Pancreas (tissue), 10 donors: Measurements from ENCODE around the gene MFN2. TPM values are rescaled to one million over a fixed set of nuclear protein-coding genes. Genes with fewer than 3 reads are reported as not detected.

Source experiments
- ATAC-seq, 4 donors: fragments of 200-7000 bp; cut with Tn5 transposase; one replicate each; pipeline versions ENCODE4 v1.8.0 to v1.9.1; 2020; ENCODE audit warnings: mild to moderate bottlenecking in 4 of 4, moderate library complexity in 4 of 4
- DNase-seq, 6 donors: peaks; one replicate each; pipeline ENCODE4 v3.0.0-alpha.2; 2020
- FAIRE-seq: peaks from 2 replicates; lab custom pipeline; 2012; peaks lifted over from hg19 to GRCh38; lab: Jason Lieb, UNC
- H3K27ac ChIP-seq, 4 donors: fragments of 200-600 bp; sonication (generic); 1 replicate in 3 of 4; 2 replicates in 1 of 4; pipeline versions ENCODE4 v1.5.0 to v1.8.0; 2020
- H3K27me3 ChIP-seq, 4 donors: fragments of 200-600 bp; one replicate each; pipeline ENCODE4 v1.8.0; 2021
- H3K36me3 ChIP-seq, 3 donors: fragments of 200-600 bp; sonication (generic) in 1 of 3; one replicate each; pipeline versions ENCODE4 v1.5.0 to v1.8.0; 2020 to 2021
- H3K4me1 ChIP-seq, 3 donors: fragments of 200-600 bp; one replicate each; pipeline ENCODE4 v1.8.0; 2021
- H3K4me3 ChIP-seq, 4 donors: fragments of 200-600 bp; sonication (generic) in 2 of 4; one replicate each; pipeline versions ENCODE4 v1.5.0 to v1.8.0; 2020 to 2021
- H3K9me3 ChIP-seq, 4 donors: fragments of 200-600 bp; one replicate each; pipeline ENCODE4 v1.8.0; 2021
- CTCF ChIP-seq, 4 donors: fragments of 200-600 bp; sonication (generic) in 3 of 4; IDR thresholded peaks; one replicate each; pipeline versions ENCODE4 v1.5.0 to v1.8.0; 2021; ENCODE audit warnings: antibody characterized with exemption in 4 of 4
- WGBS, 2 donors: extraction: QIAGEN DNeasy Blood & Tissue Kit; methylation state at CpG; one replicate each; pipeline ENCODE4 v1.1.7; 2013; 5-methylcytosine and 5-hydroxymethylcytosine counted together
- intact Hi-C, 3 donors: fragments of 100-400 bp; cut with DNase I; formaldehyde crosslinking; loops; one replicate each; pipeline versions ENCODE4 v1.11.1 to v1.14.2; 2022
- polyA plus RNA-seq, 2 donors: library from polyadenylated mRNA; stranded (reverse); fragments of 200-250 nt; gene quantifications; one replicate each; pipeline ENCODE4 v1.2.3, GENCODE V29; 2013
- total RNA-seq, 6 donors: library from RNA; stranded (reverse); fragmentation: NEBNext Ultra II Directional in 4 of 6; extraction: Animal tissue kit (Norgen Biotek cat#: 25700) in 4 of 6; gene quantifications; one replicate each; pipeline versions ENCODE4 v1.2.1 to v1.2.4, GENCODE V29; 2021 to 2023
- donor health status: healthy with polysubstance abuse.
- donor health status: DM: no; HTN: no; CAD: no; lungs with moderate emphysema.
- donor health status: DM: no; HTN: no; CAD: no.
- donor health status: control.
- donor health status: control.
- donor health status: Bipolar disorder and iron deficiency.
- donor health status: DM: yes; HTN: yes; CAD: no.
- donor health status: DM: no; HTN: no; CAD: no.
- donor health status: DM: no; HTN: no; CAD: no.
- donor health status: DM: yes; HTN: yes; CAD: no.

The MFN2 gene
- total and polyA plus RNA-seq, 8 donors: 13.7 to 34.4 (median 24.8) TPM

- DNase-seq: peak in 3 of 6 donors; percentile 20 to 43 (median 32)
- no peaks in the 10 kb centered on the region for H3K36me3 ChIP-seq
- H3K9me3 ChIP-seq: no peaks in the 10 kb centered on the region
- intact Hi-C loops: no loop called here
- no peaks in the 10 kb centered on the region for H3K4me1 ChIP-seq
- no peak overlapping the region for H3K27ac ChIP-seq
- H3K4me3 ChIP-seq: no peak overlapping the region
- no peak for TF ChIP-seq CTCF (IDR thresholded peaks at IDR 0.05)
- peak; percentile 40 to 88 (median 78) for ATAC-seq
- 40 to 46% methylated on average over 9 of the region's 9 CpGs for WGBS, 2 donors
- H3K27me3 ChIP-seq: no peaks in the 10 kb centered on the region
- FAIRE-seq: no peak
Measured at GRCh38 chr1:12052008-12052573, 71.8 kb downstream of the MFN2 start.

- intact Hi-C loops: no loop called here
- ATAC-seq (no peak), FAIRE-seq (no peak), DNase-seq (no peak)
- no peaks in the 10 kb centered on the region for H3K27me3 ChIP-seq
- H3K27ac ChIP-seq: no peak overlapping the region
- TF ChIP-seq CTCF (IDR thresholded peaks at IDR 0.05): no peak
- H3K4me1 ChIP-seq: no peaks in the 10 kb centered on the region
- H3K36me3 ChIP-seq: no peaks in the 10 kb centered on the region
- H3K9me3 ChIP-seq: no peaks in the 10 kb centered on the region
- WGBS, 2 donors: 75 to 76% methylated on average over 14 of the region's 14 CpGs
- H3K4me3 ChIP-seq: no peak overlapping the region
Measured at GRCh38 chr1:12052997-12053686, 72.9 kb downstream of the MFN2 start.

- no peak for DNase-seq
- intact Hi-C loops: no loop called here
- ATAC-seq: no peak
- TF ChIP-seq CTCF (IDR thresholded peaks at IDR 0.05): no peak
- Histone ChIP-seq H3K4me3 (no peak overlapping the region), H3K36me3 (no peaks in the 10 kb centered on the region), H3K4me1 (no peaks in the 10 kb centered on the region), H3K9me3 (no peaks in the 10 kb centered on the region), H3K27ac (no peak overlapping the region), H3K27me3 (no peaks in the 10 kb centered on the region)
- 68 to 73% methylated on average over 12 to 13 of the region's 13 CpGs for WGBS, 2 donors
- FAIRE-seq: no peak
Measured at GRCh38 chr1:12053752-12054548, 73.7 kb downstream of the MFN2 start.

- Histone ChIP-seq H3K27me3 (no peaks in the 10 kb centered on the region), H3K9me3 (no peaks in the 10 kb centered on the region), H3K36me3 (no peaks in the 10 kb centered on the region), H3K27ac (no peak overlapping the region), H3K4me1 (no peaks in the 10 kb centered on the region), H3K4me3 (no peak overlapping the region)
- intact Hi-C loops: no loop called here
- no peak for DNase-seq
- no peak for ATAC-seq
- no peak for TF ChIP-seq CTCF (IDR thresholded peaks at IDR 0.05)
- no peak for FAIRE-seq
- WGBS, 2 donors: 77 to 78% methylated on average over 6 of the region's 6 CpGs
Measured at GRCh38 chr1:12055259-12055658, 75.0 kb downstream of the MFN2 start.
